RWPE1 (cell line): ENCODE data around the gene RIMS3.
"Not testable (repeated sequence)": the region's sequence is repeated elsewhere in the genome, so short reads cannot be mapped to it uniquely, and the experiment has no call there.

Experiments
- CTCF ChIA-PET: fragments of 350-600 bp; sonication (Branson Sonifier 250); formaldehyde crosslinking; extraction: SDS; loops from one replicate; lab custom pipeline; 2021; lab: Yijun Ruan, JAX
- POLR2A ChIA-PET: fragments of 400-600 bp; formaldehyde crosslinking; extraction: SDS; loops from one replicate; lab custom pipeline; 2020; ENCODE audit warnings: antibody characterized with exemption; ENCODE audit not compliant: low non-redundant PET; lab: Yijun Ruan, JAX
- DNase-seq: peaks from one replicate; pipeline ENCODE4 v3.0.0; 2012; ENCODE audit warnings: low spot score
- H3K27ac ChIP-seq: fragments of 450-650 bp; 2 replicates; pipeline ENCODE4 v1.5.1; 2017
- TF ChIP-seq, protein P1 (sequence below): fragments of 450-650 bp; conservative IDR thresholded peaks from 2 replicates; pipeline ENCODE4 v1.5.1; 2017; ENCODE audit warnings: low read depth, mild to moderate bottlenecking

The RIMS3 gene

DNA sequence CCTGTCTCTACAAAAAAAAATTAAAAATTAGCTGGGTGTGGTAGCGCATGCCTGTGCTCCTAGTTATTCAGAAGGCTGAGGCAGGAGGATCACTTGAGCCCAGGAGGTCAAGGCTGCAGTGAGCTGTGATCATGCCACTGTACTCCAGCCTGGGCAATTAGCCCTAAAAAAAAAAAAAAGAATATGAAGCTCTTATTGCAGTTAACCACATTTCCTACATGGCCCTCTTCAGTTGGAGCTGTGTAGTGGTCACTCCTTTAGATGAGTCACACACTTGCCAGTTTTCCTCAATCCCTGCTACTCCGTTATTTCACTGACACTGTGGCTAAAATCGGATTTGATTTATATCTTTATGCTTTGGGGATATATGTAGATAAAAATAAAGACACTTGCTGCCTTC lies 37.8 kb upstream of the RIMS3 start:
- TF ChIP-seq, protein P1, sequence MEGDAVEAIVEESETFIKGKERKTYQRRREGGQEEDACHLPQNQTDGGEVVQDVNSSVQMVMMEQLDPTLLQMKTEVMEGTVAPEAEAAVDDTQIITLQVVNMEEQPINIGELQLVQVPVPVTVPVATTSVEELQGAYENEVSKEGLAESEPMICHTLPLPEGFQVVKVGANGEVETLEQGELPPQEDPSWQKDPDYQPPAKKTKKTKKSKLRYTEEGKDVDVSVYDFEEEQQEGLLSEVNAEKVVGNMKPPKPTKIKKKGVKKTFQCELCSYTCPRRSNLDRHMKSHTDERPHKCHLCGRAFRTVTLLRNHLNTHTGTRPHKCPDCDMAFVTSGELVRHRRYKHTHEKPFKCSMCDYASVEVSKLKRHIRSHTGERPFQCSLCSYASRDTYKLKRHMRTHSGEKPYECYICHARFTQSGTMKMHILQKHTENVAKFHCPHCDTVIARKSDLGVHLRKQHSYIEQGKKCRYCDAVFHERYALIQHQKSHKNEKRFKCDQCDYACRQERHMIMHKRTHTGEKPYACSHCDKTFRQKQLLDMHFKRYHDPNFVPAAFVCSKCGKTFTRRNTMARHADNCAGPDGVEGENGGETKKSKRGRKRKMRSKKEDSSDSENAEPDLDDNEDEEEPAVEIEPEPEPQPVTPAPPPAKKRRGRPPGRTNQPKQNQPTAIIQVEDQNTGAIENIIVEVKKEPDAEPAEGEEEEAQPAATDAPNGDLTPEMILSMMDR = no peak
- POLR2A ChIA-PET = interaction anchor here (1.8 kb wide), 1 partner anchor 12 kb away, joined by 6 read pairs; the partner anchor contains the start of gene NFYC
- DNase-seq = no peak
- CTCF ChIA-PET = interaction anchor here (0.7 kb wide), 1 partner anchor 113 kb away, joined by 3 read pairs; no protein-coding TSS in a partner anchor
- peak overlapping the region; percentile 55 for H3K27ac ChIP-seq

- ChIA-PET POLR2A (interaction anchor here (1.8 kb wide), 1 partner anchor 11 kb away, joined by 6 read pairs; the partner anchor contains the start of gene NFYC), CTCF (interaction anchor here (0.7 kb wide), 2 partner anchors 112 to 202 kb away, joined by 3 to 10 read pairs; no protein-coding TSS in a partner anchor)
- DNase-seq = not testable (repeated sequence)
- peak overlapping the region; percentile 55 for H3K27ac ChIP-seq
Observed at GRCh38 chr1:40702810-40703209, 37.3 kb upstream of the RIMS3 start.

DNA sequence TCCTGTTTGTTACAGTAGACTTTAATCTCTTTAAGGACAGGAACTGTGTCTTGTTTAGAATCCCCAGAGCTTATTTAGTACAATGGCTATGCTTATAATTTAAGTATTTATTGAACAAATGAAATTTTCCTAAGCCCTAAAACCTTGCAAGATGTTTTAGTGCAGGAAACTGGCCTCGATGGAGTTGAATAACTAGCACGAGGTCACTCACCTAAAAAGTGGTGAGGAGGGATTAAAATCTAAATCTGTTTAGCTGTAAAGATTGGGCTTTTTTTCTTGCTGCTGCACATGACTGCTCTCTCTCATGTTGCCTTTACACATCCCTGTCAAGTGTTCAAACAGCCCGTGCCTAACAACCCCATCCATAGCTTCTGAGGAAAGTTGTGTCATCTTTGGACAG lies 36.2 kb upstream of the RIMS3 start:
- no peak overlapping the region for H3K27ac ChIP-seq
- ChIA-PET CTCF (no interaction called here), POLR2A (interaction anchor here (1.8 kb wide), 1 partner anchor 10 kb away, joined by 6 read pairs; the partner anchor contains the start of gene NFYC)
- TF ChIP-seq, protein P1 = no peak
- DNase-seq = no peak

DNA sequence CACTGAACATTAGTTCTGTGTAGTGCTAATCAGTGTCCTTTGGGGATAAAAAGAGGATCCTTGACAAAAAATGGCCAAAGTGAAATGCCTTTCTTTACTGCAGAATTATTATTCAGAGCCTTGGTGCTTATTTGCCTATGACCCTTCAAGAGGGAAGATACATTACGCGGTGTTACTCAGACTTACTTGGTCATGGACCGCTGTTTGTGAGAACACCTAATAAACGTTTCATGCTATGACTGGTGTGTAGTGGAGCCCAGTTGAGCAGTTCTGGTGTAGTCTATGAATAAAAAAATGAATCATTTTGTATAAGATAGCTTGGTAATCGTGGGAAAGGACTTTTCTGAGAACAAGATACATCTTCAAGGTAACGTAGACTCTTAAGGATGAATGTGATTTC lies 34.3 kb upstream of the RIMS3 start:
- DNase-seq = no peak
- CTCF ChIA-PET = no interaction called here
- TF ChIP-seq, protein P1 = no peak
- POLR2A ChIA-PET = no interaction called here
- H3K27ac ChIP-seq = no peak overlapping the region

DNA sequence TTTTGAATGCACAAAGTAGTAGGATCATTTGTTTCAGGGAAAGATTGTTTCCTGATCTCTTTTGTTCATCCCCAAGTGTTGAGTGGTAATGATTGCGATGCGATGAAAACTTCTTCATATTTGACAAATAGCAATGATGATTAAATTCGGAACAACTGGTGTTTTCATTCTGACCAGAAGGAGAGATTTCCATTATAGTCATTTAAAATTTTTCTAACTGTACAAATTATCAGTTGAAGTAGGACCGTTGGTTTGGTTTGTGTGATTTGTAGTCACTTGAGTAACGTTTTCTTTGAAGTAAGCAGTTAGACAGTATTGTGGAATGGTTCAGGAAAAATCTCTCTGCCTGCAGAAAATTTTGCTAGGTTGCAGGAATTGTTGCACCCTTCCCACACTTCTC lies 32.0 kb upstream of the RIMS3 start:
- TF ChIP-seq, protein P1 = no peak
- POLR2A ChIA-PET = no interaction called here
- no peak for DNase-seq
- H3K27ac ChIP-seq = no peak overlapping the region
- CTCF ChIA-PET = no interaction called here

DNA sequence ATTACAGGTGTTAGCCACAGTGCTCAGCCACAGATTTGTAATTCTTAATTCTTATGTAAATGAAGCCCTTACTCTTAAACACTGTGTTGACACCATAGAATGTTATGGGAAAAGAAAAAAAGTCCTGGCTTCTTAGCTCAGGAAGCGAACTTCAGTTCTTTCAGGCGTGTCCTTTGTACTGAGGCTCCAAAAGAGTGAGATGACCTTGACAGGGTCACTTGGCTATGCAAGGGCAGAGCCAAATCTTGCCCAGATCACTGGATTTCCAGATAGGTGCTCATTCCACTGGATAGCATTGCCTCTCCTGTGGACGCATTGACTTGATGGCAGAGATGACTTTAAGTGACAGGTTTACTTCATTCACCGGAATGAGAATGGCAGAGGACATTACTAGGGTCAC lies 30.8 kb upstream of the RIMS3 start:
- POLR2A ChIA-PET = no interaction called here

GRCh38 chr1:40694353-40694874 lies 28.9 kb upstream of the RIMS3 start:
- no peak overlapping the region for H3K27ac ChIP-seq
- no peak for DNase-seq
- TF ChIP-seq, protein P1 = no peak
- POLR2A ChIA-PET = no interaction called here
- CTCF ChIA-PET = no interaction called here

More for the DNA sequence above, 30.8 kb upstream of the RIMS3 start:
- no peak for DNase-seq
- CTCF ChIA-PET = no interaction called here
- TF ChIP-seq, protein P1 = no peak
- H3K27ac ChIP-seq = no peak overlapping the region
